Measurements from ENCODE around the gene SPTBN1. TPM values are rescaled to one million over a fixed set of nuclear protein-coding genes. Genes with fewer than 3 reads are reported as not detected.

SPTBN1 gene
- total and polyA plus RNA-seq, 9 of the 15 experiments (the other 6 are each of a cell fraction or from before 2014, with no cell fraction given), result 8.9 to 66.8 (median 31.4) TPM

GRCh38 chr2:54504866-54505265, 48.7 kb downstream of the SPTBN1 start:
- 3% methylated on average over 2 of the region's 2 CpGs for WGBS (ENCODE audit: insufficient coverage, low coverage, missing lambda C conversion rate)
- H3K9me1 ChIP-seq (ENCODE audit: control insufficient read depth, insufficient read depth, low read length), result no peaks in the 10 kb centered on the region
- in situ Hi-C loops (cut with MboI), result no loop called here
- no peak overlapping the region for H3K4me2 ChIP-seq (ENCODE audit: insufficient read depth, low read length)
- H3K79me2 ChIP-seq (ENCODE audit: control insufficient read depth, insufficient read depth, low read length), result no peaks in the 10 kb centered on the region
- TF ChIP-seq POLR2A (conservative IDR thresholded peaks at IDR 0.05) (no peak), NFIX (CRISPR knock-in tag; IDR thresholded peaks at IDR 0.05; ENCODE audit: low read depth) (no peak), ZFPM2 (CRISPR knock-in tag; IDR thresholded peaks at IDR 0.05) (no peak), CSDE1 (IDR thresholded peaks at IDR 0.05) (no peak), SIX5 (IDR thresholded peaks at IDR 0.05; ENCODE audit: borderline replicate concordance in 1 of 2, insufficient read depth in 1 of 2, low read depth in 1 of 2, low read length in 2 of 2) (no peak), PCBP2 (IDR thresholded peaks at IDR 0.05; ENCODE audit: low read depth, low read length, poor library complexity, severe bottlenecking) (no peak)
- TF ChIP-seq, protein P1, sequence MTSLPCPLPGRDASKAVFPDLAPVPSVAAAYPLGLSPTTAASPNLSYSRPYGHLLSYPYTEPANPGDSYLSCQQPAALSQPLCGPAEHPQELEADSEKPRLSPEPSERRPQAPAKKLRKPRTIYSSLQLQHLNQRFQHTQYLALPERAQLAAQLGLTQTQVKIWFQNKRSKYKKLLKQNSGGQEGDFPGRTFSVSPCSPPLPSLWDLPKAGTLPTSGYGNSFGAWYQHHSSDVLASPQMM (CRISPR knock-in tag; IDR thresholded peaks at IDR 0.05), result no peak
- H3K27ac ChIP-seq (ENCODE audit: extremely low read depth, low read depth, low read length), result no peak overlapping the region
- H4K20me1 ChIP-seq (replicated peaks; ENCODE audit: control insufficient read depth, insufficient read depth, low read length), result no peaks in the 10 kb centered on the region
- CTCF ChIA-PET (ENCODE audit: low intra/inter-chr PET ratio), result no interaction called here
- H3K4me3 ChIP-seq, result no peak overlapping the region
- no peak for FAIRE-seq
- H3K9ac ChIP-seq (ENCODE audit: insufficient read depth in 1 of 2, low read depth in 2 of 2, low read length in 2 of 2), result no peak overlapping the region
- H2AFZ ChIP-seq (ENCODE audit: low read depth, low read length), result no peak overlapping the region
- POLR2A ChIA-PET, result interaction anchor here (0.6 kb wide), 1 partner anchor 100 kb away, joined by 4 read pairs; no protein-coding TSS in a partner anchor
- H3K27me3 ChIP-seq (ENCODE audit: control insufficient read depth in 2 of 2, insufficient read depth in 2 of 2, low read length in 2 of 2), result peaks cover 2 to 10% of the 10 kb centered on the region in 2 experiments; a peak in 2 of 5 replicates
- H3K36me3 ChIP-seq (ENCODE audit: control insufficient read depth, insufficient read depth, low read length), result no peaks in the 10 kb centered on the region
- no peak for ATAC-seq
- no peak for DNase-seq (ENCODE audit: extremely low read depth in 1 of 4, low spot score in 3 of 4)
- no peaks in the 10 kb centered on the region for H3K9me3 ChIP-seq (replicated peaks; ENCODE audit: control insufficient read depth, insufficient read depth, low read depth, low read length)
- BruUV-seq (replicated peaks), result no TSS peak
- intact Hi-C loops (cut with micrococcal nuclease), result loop anchor here (5.0 to 10.0 kb wide), 2 partner anchors 140 to 298 kb away; no protein-coding TSS in a partner anchor
- H3K4me1 ChIP-seq (replicated peaks in 1 of 2; ENCODE audit: control insufficient read depth in 2 of 2, insufficient read depth in 2 of 2, low read length in 2 of 2), result no peaks in the 10 kb centered on the region

All from K562 (cell line).